Measurements from ENCODE around the gene ERGIC3.

DNA sequence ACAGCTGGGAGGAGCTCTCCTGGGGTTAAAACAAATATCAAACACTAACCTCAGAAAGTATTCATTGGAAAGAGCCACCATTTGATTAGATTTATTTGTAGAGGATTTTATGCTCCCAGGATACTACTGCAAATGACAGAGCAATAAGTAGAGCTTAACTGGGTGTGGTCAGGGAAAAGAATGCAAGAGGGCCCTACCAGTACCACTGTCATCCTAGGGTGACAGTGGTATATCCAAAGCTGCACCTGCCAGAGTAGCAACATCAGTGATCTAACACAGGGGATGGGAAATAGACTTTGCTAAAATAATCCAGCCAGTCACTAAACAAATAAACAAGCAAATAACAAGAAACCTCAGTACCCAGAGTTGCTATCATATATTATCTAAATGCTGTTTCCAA, 29.7 kb downstream of the ERGIC3 start:
- TF ChIP-seq CTCF (IDR thresholded peaks at IDR 0.05) (no peak), POLR2AphosphoS5 (IDR thresholded peaks at IDR 0.05) (no peak)
